Epithelial cell of prostate (primary cell): ENCODE measurements around the gene AFDN.

Experiments
- DNase-seq: peaks from one replicate; pipeline ENCODE4 v3.0.0-alpha.2; 2011; ENCODE audit warnings: low read depth, low spot score
- H3K27ac ChIP-seq: fragments of 450-650 bp; 2 replicates; pipeline ENCODE4 v1.5.1; 2017; ENCODE audit warnings: mild to moderate bottlenecking

The AFDN gene

DNA sequence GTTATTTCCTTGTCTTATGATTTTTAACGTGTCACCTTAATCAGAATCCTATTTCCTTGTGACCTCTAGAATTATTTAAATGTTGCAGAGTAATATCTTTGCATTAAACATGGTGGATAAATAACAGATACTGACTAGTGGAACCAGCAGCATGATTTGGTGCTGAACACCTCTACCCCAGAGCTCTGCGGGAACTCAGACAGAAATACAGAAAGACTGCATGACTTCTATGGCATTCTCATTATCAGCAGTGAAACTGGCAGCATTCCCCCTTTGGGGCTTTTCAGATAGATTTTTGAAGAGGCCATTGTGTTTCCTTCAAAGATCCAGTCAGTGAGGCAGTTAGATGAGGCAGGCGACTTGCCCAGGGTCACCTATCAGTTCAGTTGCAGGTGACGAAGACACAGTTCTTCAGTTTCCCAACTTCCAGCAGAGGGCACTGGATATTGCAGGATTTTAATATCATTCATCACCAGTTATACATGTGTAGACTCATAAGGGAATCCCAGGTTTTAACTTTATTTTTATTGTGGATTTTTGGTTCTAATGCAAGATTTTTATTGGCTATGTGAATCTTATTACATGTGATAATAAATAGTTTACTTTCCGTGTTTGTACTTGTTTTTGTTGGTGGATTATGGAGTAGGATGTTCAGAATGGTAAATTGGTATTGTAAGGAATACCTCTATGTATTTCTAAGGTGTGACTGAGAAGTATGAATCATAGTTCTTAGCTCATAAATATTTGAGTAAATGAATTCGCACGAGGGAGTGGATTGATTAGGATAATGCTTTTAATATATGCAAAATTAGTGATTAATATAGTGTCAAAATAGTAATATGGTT, 81.3 kb downstream of the AFDN start:
- H3K27ac ChIP-seq, result no peak overlapping the region
- no peak for DNase-seq

DNA sequence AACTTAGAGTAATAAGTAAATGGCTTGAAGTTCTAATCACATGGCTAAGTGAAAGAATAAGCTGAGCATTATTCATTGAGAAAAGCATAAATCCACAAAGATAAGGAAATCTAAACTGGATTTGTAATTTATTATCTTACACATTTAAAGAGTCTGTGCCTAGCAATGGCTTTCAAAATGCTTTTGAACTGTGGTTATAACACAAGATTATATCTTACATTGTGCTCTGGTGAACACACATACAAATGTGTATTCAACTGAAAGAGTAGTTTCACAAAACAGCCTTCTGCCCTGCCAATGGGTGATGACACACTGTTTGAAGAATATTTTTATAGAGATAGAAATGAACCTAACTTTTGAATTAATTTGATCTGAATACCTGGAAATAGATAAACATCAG, 83.3 kb downstream of the AFDN start:
- no peak overlapping the region for H3K27ac ChIP-seq
- DNase-seq, result no peak

DNA sequence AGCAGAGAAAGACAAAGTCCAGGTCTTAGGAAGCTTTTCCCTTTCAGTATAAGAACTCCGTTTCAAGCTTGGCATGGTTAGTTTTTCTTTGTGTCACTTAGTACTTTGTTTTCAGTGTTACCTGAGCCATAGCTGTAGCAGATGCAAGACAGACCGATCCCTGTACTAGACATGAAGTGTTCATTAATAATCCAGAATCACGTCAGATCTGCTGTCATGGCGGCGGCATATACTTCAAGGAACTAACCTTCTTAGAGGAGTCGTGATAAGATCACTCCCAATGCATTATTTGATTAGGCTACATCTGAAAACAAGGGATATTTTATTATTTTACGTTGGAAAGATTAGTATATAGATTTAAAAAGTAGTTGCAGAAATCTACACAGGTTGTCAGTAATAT, 83.9 kb downstream of the AFDN start:
- no peak overlapping the region for H3K27ac ChIP-seq
- no peak for DNase-seq

DNA sequence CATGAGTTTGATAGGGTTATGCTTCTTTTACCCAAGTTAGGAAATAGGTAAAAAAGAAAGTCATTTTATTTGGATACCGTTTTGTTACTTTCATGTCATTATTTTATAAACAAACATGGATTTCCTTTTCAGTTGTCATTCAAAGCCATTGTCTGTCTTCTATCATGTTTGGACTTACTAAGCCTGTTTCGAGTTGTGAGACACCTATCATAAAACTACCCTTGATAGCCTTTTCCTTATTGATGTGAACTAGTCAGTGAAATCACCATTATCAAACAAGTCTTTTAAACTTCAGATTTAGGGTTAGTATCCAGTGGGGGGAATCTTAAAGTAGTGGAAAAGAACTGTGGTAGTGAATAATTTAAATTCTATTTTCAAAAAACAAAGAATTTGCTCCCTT, 85.8 kb downstream of the AFDN start:
- no peak overlapping the region for H3K27ac ChIP-seq
- DNase-seq, result no peak

DNA sequence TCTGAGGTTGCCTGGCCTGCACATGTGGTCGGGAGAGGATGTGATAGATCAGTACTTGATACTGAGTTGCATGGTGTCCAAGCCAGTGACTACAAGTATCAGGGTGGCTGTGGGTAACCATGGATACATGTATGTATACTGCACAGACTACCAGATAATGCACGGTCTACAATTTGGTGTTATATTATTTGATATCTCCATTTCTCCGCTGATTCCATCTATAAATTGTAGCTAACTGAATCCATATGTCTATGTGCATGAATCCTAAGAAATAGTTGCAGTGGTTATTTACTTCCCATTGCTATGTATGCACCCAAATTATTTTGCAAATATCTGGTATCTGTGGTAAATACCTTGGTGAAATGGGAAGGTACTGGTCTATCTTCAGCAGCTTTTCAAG, 87.0 kb downstream of the AFDN start:
- no peak for DNase-seq
- no peak overlapping the region for H3K27ac ChIP-seq

DNA sequence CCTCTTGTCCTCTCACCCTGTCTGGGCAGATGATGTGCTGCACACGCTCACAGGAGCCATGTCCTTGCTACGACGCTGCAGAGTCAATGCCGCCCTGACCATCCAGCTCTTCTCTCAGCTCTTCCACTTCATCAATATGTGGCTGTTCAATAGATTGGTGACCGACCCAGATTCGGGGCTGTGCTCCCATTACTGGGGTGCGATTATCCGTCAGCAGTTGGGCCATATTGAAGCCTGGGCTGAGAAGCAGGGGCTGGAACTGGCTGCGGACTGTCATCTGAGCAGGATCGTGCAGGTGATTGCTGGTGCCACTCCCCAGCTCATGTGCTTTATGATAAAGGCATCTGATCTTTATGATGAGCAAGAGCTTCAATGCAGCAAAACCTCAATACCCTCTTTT, 88.4 kb downstream of the AFDN start:
- no peak for DNase-seq
- no peak overlapping the region for H3K27ac ChIP-seq

DNA sequence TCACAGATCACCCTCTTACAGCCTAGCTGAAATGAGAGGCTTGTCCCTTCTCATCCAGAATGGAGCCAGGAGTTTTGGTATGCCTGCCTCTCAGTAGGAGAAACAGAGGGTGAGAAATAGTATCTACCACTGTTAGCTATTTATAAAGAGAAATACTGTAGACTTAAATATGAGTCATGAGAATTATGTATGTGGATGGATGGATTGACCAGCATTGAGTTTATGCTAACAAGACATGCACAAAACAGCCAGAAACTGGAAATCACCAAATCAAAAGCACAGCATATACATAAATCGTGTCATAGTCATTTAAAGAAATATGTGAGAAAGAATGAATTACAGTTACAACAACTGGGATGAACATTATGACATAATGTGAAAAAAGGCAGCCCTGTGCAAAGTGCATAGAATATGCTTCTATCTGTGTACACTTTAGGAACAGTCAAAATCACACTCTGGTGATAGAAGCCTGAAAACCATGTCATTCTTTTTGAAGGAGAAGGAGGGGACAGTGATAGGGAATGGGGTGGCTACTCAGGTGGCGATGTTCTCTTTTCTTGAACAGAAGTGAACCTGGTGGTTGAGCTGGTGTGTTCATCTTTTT, 90.9 kb downstream of the AFDN start:
- DNase-seq, result no peak
- no peak overlapping the region for H3K27ac ChIP-seq

DNA sequence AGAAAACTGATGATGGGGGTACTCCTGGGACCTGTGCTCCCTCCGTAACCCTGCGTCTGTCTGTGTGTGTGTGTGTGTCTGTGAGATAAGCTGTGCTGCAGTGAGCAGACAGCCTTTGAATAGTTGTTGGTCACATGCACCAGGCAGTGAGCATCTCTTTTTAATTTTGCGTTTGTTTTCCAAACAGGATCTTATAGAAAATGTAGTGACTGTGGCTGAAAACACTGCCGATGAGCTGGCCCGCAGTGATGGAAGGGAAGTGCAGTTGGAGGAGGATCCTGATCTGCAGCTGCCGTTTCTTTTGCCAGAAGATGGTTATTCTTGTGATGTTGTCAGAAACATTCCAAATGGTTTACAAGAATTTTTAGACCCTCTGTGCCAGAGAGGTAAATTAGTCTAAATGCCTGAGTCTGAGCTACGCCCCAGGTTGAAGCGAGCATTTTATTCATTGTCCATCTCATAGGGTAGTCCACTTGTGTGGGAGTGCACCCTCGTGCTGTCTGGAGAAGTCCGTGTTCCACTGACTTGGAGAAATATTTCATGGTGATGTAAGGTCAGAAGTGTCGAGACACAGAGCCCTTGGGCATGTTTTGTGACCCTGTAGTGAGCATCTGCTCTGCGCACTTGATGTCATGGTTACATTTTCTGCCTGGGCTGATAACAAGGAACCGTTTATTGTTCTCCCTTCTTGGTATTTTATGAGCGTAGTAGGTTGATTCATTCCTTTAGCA, 92.0 kb downstream of the AFDN start:
- no peak overlapping the region for H3K27ac ChIP-seq

DNA sequence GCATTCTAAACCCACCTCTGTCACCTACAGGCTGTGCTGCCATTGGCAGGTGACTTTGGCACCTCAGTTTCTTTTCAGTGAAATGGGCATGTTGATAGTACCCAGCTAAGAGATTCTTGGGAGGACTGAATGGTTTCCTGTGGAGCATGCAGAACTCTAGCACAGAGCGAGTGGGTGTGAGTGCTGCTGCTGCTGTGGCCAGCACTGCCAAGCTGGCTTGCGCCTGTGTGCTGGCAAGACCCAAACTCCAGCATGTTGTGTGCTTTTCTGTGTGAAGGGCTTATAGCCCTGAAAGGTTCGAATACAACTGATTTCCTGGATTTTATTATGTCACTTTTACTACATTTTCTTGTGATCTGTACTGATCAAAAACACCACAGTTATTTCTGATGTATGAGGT, 92.6 kb downstream of the AFDN start:
- no peak for DNase-seq
- H3K27ac ChIP-seq, result no peak overlapping the region

More for the DNA sequence above, 92.0 kb downstream of the AFDN start:
- no peak for DNase-seq

DNA sequence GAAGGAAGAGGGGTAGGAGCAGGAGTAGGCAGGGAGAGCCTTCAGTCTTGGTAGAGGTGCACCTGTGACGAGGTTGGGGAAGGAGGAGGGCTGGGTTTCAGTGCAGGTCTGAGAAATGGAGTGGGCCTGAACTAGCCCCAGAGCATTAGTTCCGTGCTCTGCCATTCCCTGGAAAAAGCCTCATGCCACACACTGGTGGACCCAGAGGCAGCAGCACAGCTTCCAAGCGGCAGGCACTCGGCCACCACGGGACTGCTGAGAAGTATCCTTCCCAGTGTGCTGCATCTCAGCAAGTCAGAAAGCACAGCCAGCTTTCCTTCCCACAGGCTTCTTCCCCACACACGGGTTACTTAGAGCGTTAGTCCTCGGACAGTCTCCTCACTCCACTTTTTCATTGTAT, 93.5 kb downstream of the AFDN start:
- no peak overlapping the region for H3K27ac ChIP-seq
- DNase-seq, result no peak

DNA sequence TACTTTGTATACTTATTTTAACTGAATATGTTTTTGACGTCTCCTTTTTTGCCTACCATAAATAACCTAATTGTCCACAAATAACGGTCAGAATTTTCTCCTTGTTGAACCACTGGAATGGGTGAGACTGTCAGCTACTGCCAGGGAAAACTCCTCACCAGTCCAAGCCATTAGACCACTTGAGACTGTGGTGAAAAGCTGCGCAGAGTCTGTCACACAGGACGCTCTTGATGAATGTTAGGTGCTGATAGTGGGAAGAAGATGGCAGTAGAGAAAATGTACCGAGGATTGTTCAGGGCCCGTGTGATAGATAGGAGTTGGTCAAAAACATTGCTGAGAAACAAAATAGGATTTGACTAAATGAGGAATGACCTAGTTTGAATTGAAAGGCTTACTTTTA, 95.1 kb downstream of the AFDN start:
- no peak overlapping the region for H3K27ac ChIP-seq
- DNase-seq, result no peak

DNA sequence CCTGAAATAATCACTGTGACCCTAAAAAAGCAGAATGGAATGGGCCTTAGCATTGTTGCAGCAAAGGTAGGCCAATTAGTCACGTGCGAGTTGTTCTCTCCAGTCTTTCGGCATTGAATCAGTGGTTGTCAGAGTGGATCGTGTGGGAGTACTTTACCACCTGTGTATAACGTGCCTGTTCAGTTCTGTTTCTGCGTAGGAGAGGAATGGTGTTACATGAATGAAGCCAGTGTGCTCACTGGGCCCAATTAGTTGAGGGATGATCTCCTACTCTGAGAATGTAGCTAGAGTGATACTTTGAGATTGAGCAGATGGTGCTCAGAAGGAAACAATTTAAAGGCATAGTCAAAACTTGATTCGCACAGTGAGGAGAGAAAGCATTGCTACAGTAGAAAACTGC, 98.3 kb downstream of the AFDN start:
- DNase-seq, result no peak
- no peak overlapping the region for H3K27ac ChIP-seq

DNA sequence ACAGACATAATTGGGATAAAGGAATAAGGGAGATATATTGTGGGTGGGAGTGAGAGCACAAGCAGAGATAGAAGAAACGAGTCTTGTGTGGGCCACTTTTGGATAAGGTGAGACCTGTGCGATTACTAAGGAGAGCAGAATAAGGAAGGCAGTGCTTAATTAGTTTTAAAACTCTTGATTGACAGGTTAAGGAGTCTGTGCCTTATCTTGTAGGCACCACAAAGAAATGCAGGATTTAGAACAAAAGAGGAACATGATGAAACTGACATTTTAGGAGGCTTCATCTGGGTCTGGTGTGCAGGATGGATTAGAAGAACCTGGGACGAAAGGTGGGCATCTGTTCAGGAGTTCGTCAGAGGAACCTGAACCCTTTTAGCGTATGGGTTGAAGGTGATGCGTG, 100.5 kb downstream of the AFDN start:
- H3K27ac ChIP-seq, result no peak overlapping the region
- DNase-seq, result no peak

DNA sequence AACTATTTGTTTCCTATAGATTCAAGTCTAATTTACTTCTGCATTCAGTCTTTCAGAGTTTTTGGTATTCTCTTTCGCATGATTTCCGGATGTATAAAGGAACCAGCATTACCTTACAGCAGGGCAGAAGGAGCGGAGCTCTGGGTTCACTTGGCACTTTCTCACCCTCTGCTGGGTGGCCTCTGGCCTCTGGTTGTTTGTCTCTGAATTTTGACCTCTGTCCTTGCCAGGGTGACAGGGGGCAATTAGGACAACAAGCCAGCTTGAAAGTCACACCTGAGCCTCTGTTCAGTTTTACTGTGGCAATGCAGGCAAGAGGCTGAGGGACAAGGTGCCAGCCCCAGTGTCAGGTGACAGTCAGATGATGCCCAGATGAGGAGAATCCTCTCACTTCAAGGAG, 101.4 kb downstream of the AFDN start:
- H3K27ac ChIP-seq, result no peak overlapping the region
- DNase-seq, result no peak

DNA sequence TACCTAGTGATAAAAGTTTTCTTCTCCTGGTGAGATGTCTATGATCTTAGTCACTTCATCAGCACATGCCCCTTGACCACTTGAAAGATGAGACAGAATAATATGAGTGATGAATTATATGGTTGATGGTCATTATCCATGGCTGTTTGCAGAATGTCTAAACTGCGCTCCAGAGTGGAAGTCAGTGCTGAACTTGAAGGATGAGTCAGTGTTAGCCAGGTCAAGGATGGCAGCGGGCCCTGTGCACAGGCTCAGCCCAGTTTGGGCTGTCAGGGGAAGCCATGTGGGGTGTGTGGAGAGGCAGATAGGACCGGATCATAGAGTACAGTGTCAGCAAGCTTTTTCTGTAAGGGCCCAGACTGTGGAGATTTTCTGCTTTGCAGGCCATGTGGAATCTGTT, 103.6 kb downstream of the AFDN start:
- no peak for DNase-seq
- no peak overlapping the region for H3K27ac ChIP-seq

DNA sequence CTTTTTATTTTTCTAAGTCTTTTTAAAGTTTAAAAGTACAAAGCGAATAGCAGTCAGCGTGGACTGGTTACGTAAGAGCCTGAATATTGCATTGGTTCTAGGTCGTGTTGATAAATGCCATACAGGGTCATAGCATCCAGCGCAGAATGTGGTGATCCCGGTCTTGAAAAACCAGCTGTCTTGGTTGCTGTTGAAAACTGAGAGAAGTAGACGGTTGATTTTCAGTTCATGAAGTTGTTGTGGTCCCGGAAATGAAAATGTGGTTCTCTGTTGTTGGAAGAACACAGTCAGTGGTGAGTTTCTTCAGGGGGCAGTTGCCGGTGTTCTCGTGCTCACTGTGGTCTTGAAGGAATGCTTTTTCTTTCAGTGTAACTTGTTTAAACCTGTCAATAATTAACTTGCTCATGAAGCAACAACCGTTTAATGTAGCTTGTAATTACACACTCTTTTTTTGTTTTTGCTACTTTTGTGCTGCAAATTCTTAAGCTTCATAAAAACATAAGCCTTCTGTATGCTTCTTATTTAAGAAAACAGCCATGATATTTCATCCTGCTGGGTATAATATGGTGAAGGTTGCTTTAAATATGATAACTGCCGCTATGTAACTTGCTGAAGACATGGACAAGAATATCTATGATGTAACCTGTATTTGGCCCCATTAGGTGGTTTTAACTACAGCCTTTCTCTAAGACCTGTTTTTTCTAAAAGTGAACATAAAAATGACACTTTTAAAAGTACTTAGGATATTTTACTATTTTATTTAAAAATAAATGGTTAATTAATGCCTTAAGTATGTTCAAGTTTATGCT, 106.0 kb downstream of the AFDN start:
- DNase-seq, result peak; percentile 31
- peak overlapping the region; percentile 54 for H3K27ac ChIP-seq

DNA sequence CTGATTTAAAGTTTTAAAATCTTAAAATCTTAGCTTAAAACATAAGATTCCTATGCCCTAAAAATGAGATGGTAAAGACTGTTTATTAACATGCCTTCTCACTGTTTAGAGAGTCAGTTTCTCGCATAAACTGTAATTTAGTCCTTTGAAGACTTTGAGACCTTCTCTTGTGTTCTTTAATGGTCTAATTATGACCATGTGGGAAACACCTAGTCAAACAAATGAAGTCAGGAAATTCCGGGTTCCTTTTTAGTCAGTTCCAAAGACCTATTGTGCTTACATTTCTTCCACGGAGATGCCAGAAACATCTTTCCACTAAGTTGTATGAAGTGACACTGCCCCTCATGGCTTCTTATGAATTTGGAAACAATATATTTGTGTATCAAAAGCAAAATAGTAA, 106.6 kb downstream of the AFDN start:
- H3K27ac ChIP-seq, result peak overlapping the region; percentile 54
- DNase-seq, result no peak

DNA sequence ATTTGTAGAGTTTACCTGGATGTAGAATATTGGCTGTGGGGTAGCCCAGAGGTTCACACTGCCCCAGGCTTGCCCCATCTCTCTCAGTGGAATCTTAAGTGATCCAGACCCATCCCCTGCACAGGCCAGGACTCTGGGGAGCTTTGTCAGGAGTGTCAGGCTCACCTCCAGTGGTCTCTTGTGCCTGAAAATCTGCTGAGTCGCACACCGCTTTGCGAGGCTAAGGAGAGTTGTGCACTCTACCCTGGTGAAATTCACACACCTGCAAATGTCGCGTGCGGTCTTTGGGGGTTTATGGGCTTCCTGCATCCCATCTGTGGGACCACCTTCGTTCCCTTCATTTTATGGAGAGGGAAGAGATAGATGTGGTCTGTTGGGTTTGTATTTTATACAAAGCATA, 107.1 kb downstream of the AFDN start:
- peak overlapping the region; percentile 54 for H3K27ac ChIP-seq
- no peak for DNase-seq

DNA sequence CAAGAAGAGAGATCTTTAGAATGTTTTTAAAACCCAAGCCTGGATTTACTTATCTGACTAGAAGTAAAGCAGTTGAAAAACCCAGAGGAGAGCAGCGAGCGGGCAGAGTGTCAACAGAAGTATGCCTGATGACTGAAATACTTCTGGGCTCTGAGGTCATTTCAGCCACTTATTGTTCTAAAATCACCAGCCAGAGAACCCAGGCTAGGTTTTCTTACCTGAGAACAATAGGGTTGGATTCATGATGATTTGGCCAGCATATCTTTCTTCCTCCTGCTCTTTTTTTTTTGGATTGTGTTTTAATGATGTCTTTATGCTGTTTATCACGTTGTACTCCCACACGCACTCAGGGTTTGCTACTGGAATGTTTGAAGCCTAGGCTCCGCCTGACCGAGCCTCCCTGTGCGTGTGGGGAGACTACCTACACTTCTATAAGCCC, 107.7 kb downstream of the AFDN start:
- H3K27ac ChIP-seq, result no peak overlapping the region
- DNase-seq, result no peak

DNA sequence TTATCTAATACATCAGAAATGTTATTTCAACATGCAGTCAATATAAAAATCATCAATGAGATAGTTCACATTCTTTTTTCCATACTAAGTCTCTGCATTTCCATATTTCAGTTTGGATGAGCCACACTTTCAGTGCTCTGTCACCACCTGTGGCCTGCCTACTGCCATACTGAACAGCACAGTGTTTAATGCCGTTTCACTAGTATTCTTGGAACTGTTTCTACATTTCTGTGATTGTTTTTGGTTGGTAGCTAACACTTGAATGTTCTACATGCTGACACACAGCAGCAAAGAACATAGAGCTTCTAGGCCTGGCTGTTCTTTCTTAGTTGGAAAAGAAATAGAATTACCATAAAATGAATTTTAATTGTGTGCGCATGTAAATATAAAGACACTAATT, 109.3 kb downstream of the AFDN start:
- DNase-seq, result no peak
- H3K27ac ChIP-seq, result peak overlapping the region; percentile 80

DNA sequence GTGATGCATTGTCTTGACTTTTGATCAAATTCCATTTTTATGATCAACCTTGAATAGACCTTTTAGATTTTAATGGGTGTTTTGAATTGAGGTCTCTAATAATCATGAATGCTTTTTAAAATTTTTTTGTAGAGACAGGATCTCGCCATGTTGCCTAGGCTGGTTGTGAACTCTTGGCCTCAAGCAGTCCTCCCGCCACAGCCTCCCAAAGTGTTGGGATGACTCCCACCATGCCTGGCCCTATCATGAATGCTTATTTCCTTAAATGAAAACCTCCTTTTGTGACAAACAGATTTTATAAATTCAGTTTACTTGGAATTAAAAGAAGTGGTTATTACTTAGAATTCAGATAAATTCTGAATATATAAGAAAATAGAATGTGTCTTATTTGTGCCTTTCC, 110.6 kb downstream of the AFDN start:
- DNase-seq, result no peak
- H3K27ac ChIP-seq, result peak overlapping the region; percentile 80
